KMS-11 (cell line): ENCODE results near the gene CEP41.

Experiments used
- H2AFZ ChIP-seq: fragments of 200-600 bp; sonication (generic); 2 replicates; pipeline ENCODE4 v1.6.1; 2016; ENCODE audit warnings: antibody characterized with exemption, mixed run types, low read depth
- H3K27ac ChIP-seq: fragments of 200-600 bp; sonication (generic); 2 replicates; pipeline ENCODE4 v1.6.1; 2016; ENCODE audit warnings: mild to moderate bottlenecking, mixed run types
- H3K27me3 ChIP-seq: fragments of 200-600 bp; sonication (generic); 2 replicates; pipeline ENCODE4 v1.6.1; 2017; ENCODE audit warnings: mild to moderate bottlenecking, low read depth, mixed run types, moderate library complexity; ENCODE audit not compliant: insufficient read depth
- H3K36me3 ChIP-seq: fragments of 200-600 bp; sonication (generic); 2 replicates; pipeline ENCODE4 v1.6.1; 2017; ENCODE audit warnings: mild to moderate bottlenecking, mixed run types; ENCODE audit not compliant: insufficient read depth
- H3K4me1 ChIP-seq: fragments of 200-600 bp; sonication (generic); 2 replicates; pipeline ENCODE4 v1.6.1; 2016; ENCODE audit warnings: mild to moderate bottlenecking, low read depth, mixed run types; ENCODE audit not compliant: poor library complexity, severe bottlenecking
- H3K4me2 ChIP-seq: fragments of 200-600 bp; sonication (generic); 2 replicates; pipeline ENCODE4 v1.7.0; 2016; ENCODE audit warnings: mild to moderate bottlenecking, mixed run types
- H3K4me3 ChIP-seq: fragments of 200-600 bp; sonication (generic); IDR thresholded peaks from 2 replicates; pipeline ENCODE4 v1.6.1; 2017; ENCODE audit warnings: low read depth, low read length, mixed read lengths; ENCODE audit not compliant: insufficient read depth
- H3K79me2 ChIP-seq: fragments of 200-600 bp; sonication (generic); 2 replicates; pipeline ENCODE4 v1.6.1; 2016; ENCODE audit warnings: low read depth, mixed run types; ENCODE audit not compliant: insufficient read depth
- H3K9ac ChIP-seq: fragments of 200-600 bp; sonication (generic); 2 replicates; pipeline ENCODE4 v1.6.1; 2016; ENCODE audit warnings: mild to moderate bottlenecking, mixed run types
- H4K20me1 ChIP-seq: fragments of 200-600 bp; sonication (generic); 2 replicates; pipeline ENCODE4 v1.6.1; 2016; ENCODE audit warnings: mild to moderate bottlenecking, mixed run types; ENCODE audit not compliant: insufficient read depth
- CTCF ChIP-seq: fragments of 200-600 bp; sonication (generic); conservative IDR thresholded peaks from 2 replicates; pipeline ENCODE4 v1.6.1; 2017; ENCODE audit warnings: low read depth, mild to moderate bottlenecking, antibody characterized with exemption, low read length, moderate library complexity, mixed read lengths

The CEP41 gene

GRCh38 chr7:130481898-130482297 lies 41.1 kb upstream of the CEP41 start:
- no peaks in the 10 kb centered on the region for H3K79me2 ChIP-seq
- H3K27me3 ChIP-seq: no peaks in the 10 kb centered on the region
- H4K20me1 ChIP-seq: no peaks in the 10 kb centered on the region
- no peak overlapping the region for H3K4me2 ChIP-seq
- H3K27ac ChIP-seq: no peak overlapping the region
- no peak overlapping the region for H2AFZ ChIP-seq
- H3K9ac ChIP-seq: no peak overlapping the region
- H3K4me3 ChIP-seq: no peak overlapping the region
- H3K4me1 ChIP-seq: peaks cover 13% of the 10 kb centered on the region
- no peaks in the 10 kb centered on the region for H3K36me3 ChIP-seq
- no peak for TF ChIP-seq CTCF

GRCh38 chr7:130479716-130480400 lies 39.0 kb upstream of the CEP41 start:
- no peak for TF ChIP-seq CTCF
- Histone ChIP-seq H3K9ac (no peak overlapping the region), H3K79me2 (no peaks in the 10 kb centered on the region), H3K4me2 (no peak overlapping the region), H3K4me3 (no peak overlapping the region), H3K27ac (no peak overlapping the region), H3K4me1 (peaks cover 18% of the 10 kb centered on the region), H2AFZ (no peak overlapping the region), H4K20me1 (no peaks in the 10 kb centered on the region), H3K36me3 (no peaks in the 10 kb centered on the region), H3K27me3 (no peaks in the 10 kb centered on the region)

- Histone ChIP-seq H3K27me3 (no peaks in the 10 kb centered on the region), H3K9ac (no peak overlapping the region), H3K4me2 (no peak overlapping the region), H3K79me2 (no peaks in the 10 kb centered on the region), H4K20me1 (no peaks in the 10 kb centered on the region), H3K4me1 (peaks cover 18% of the 10 kb centered on the region), H2AFZ (no peak overlapping the region), H3K36me3 (no peaks in the 10 kb centered on the region), H3K4me3 (no peak overlapping the region), H3K27ac (no peak overlapping the region)
- TF ChIP-seq CTCF: no peak
These were observed 38.2 kb upstream of the CEP41 start for GRCh38 chr7:130478991-130479390.

GRCh38 chr7:130476297-130477150 lies 35.7 kb upstream of the CEP41 start:
- Histone ChIP-seq H3K4me1 (peaks cover 18% of the 10 kb centered on the region), H3K36me3 (no peaks in the 10 kb centered on the region), H3K27ac (peak overlapping the region; percentile 4; the same call in 1 of the 2 replicates), H3K4me2 (peak overlapping the region; percentile 43; the same call in 1 of the 2 replicates), H4K20me1 (no peaks in the 10 kb centered on the region), H3K4me3 (no peak overlapping the region), H3K27me3 (no peaks in the 10 kb centered on the region), H3K79me2 (no peaks in the 10 kb centered on the region), H2AFZ (no peak overlapping the region), H3K9ac (no peak overlapping the region)
- no peak for TF ChIP-seq CTCF
